ENCODE data around the gene MPV17L2.

DNA sequence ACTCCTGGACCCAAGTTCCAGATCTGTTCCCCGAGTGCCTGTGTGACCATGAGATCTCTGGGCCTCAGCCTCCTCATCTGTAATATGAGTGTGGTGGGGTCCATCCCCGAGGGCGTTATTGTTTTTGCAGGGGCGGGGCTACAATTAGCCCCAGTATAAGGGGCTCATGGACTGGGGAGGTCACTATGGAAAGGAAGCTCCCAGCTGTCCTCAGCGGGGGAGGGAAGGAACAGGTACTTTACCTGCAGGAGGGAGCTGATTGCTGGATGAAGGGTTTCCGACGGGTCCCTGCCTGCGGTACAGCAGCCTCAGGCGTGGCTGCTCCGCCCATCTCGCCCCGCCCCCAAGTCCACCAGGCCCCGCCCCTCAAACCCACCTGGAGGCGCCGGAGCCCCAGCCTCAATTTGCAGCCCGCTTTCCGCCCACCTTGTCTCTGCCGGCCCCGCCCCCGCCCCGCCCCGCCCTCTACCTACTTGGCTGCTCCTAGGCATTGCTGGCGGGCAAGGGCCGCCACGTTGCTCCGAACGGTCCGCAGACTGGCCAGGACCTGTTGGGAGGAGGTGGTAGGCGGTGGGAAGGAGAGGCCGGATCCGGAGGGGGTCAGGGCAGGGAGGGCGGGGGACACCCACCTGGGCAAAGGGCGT, 27.7 kb downstream of the MPV17L2 start:
- TF ChIP-seq CTCF (IDR thresholded peaks at IDR 0.05; ENCODE audit: low read depth, low read length, poor library complexity, severe bottlenecking) (no peak), EZH2phosphoT487 (IDR thresholded peaks at IDR 0.05; ENCODE audit: borderline replicate concordance, low read length) (no peak)
